Colonic mucosa (tissue), 4 donors: ENCODE data around the gene SLC17A9. TPM values are rescaled to one million over a fixed set of nuclear protein-coding genes. Genes with fewer than 3 reads are reported as not detected.

ENCODE experiments used
- DNase-seq: peaks from one replicate; pipeline ENCODE4 v3.0.0-alpha.2; 2020
- H3K27ac ChIP-seq: fragments of 200-600 bp; one replicate; pipeline ENCODE4 v1.8.0; 2021
- H3K27me3 ChIP-seq: fragments of 200-600 bp; one replicate; pipeline ENCODE4 v1.8.0; 2021
- H3K36me3 ChIP-seq: fragments of 200-600 bp; one replicate; pipeline ENCODE4 v1.8.0; 2021
- H3K4me1 ChIP-seq: fragments of 200-600 bp; one replicate; pipeline ENCODE4 v1.8.0; 2021; ENCODE audit warnings: mild to moderate bottlenecking
- H3K4me3 ChIP-seq: fragments of 200-600 bp; one replicate; pipeline ENCODE4 v1.8.0; 2021
- H3K9ac ChIP-seq, 2 donors: one replicate each; pipeline ENCODE4 v1.7.0; 2013; ENCODE audit warnings: control low read depth in 2 of 2, low read depth in 2 of 2, low read length in 2 of 2
- H3K9me3 ChIP-seq: fragments of 200-600 bp; one replicate; pipeline ENCODE4 v1.8.0; 2021
- CTCF ChIP-seq: fragments of 200-600 bp; IDR thresholded peaks from one replicate; pipeline ENCODE4 v1.8.0; 2022; ENCODE audit warnings: antibody characterized with exemption, mild to moderate bottlenecking
- intact Hi-C: fragments of 100-400 bp; cut with DNase I; formaldehyde crosslinking; loops from one replicate; pipeline ENCODE4 v1.14.1; 2022
- total RNA-seq, 2 donors: library from RNA; stranded (reverse); fragmentation: NEBNext Ultra II Directional in 1 of 2; extraction: Animal tissue kit (Norgen Biotek cat#: 25700) in 1 of 2; gene quantifications; one replicate each; pipeline ENCODE4 v1.2.1, GENCODE V29; 2021
- donor health status: healthy.
- donor health status: DM: no; HTN: no; CAD: no.
- donor health status: DM: no; HTN: no; CAD: no.

Gene SLC17A9
- total RNA-seq, 2 donors from 2014 or later, result 23.1 to 54.7 TPM

GRCh38 chr20:62967149-62967501 lies 14.6 kb downstream of the SLC17A9 start:
- no peaks in the 10 kb centered on the region for H3K9me3 ChIP-seq
- no peak overlapping the region for H3K9ac ChIP-seq
- peaks cover 5% of the 10 kb centered on the region for H3K27me3 ChIP-seq
- H3K4me3 ChIP-seq, result no peak overlapping the region
- no peak for DNase-seq
- no peaks in the 10 kb centered on the region for H3K36me3 ChIP-seq
- TF ChIP-seq CTCF, result no peak
- H3K4me1 ChIP-seq, result no peaks in the 10 kb centered on the region
- no peak overlapping the region for H3K27ac ChIP-seq
- intact Hi-C loops, result no loop called here

DNA sequence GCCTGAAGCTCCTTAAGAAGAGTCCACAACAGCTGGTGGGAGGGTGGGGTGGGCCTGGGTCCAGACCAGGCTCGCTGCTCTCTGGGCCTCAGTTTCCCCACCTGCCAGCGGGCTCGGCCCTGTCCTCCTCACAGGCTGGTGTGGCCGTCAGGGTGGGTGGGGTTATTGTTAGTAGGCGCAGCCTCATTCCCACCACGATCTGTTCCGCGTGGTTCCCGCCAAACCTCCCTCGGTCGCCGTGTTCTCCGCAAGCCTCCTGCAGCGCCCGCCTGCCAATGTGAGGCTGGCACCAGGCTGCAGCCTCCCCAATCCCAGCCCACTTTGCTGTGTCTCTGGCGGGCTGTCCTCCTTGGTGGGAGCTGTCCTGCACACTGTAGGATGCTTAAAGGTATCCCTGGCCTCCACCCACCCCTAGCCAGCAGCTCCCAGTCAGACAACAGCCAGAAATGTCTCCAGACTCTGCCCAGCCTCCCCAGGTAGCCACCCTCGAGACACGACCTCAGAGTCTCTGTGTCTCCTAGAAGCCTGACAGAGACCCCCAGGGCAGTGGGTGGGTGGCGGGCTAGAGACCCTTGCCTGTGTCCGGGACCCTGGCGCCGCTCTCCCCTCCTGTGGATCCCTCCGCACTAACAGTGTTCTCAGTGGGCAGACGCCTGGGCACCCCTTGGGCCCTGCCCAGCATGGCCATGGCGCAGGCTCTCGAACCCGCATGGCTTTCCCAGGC lies 15.3 kb downstream of the SLC17A9 start:
- H3K27ac ChIP-seq, result no peak overlapping the region
- no peak for DNase-seq
- no peak overlapping the region for H3K4me3 ChIP-seq
- no peak for TF ChIP-seq CTCF
- no peak overlapping the region for H3K9ac ChIP-seq
- no peaks in the 10 kb centered on the region for H3K4me1 ChIP-seq
- no peaks in the 10 kb centered on the region for H3K36me3 ChIP-seq
- H3K9me3 ChIP-seq, result no peaks in the 10 kb centered on the region
- intact Hi-C loops, result no loop called here
- H3K27me3 ChIP-seq, result peaks cover 9% of the 10 kb centered on the region

DNA sequence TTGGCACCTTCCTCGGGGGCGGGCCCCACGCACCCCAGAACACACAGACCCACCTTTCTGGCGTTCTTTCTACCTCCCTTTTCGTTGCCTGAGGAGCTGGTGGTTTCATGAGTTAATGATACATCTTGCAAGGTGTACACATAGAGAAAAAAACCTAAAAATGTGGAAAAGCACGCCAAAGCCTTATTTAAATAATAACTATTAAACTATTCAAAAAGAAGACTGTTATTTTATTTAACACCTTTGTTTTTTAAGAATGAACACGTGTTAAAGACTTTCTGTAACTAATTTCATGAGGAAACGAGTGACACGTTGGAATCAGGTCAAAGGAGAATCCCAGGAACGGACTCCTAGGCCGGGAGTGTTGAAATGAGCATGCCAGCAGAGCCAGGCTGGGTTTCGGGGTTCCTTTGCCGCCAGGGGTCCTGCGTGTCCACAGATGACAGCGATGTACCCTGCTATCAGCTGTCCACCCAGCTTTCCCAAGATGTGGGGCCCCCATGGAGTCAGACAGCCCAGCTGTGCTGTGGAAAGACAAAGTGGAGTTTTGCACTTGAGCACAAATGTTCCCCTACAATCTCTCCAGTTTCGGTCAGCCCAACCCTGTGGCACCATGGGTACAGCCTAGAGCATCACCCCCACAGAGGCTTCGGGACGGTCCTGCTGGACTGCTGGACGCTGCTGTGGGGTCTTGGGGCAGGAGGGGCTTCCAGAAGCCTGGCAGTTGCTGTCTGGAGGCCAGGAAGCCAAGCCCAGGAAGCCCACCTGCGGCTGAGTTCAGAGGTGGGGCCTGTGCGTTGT lies 16.1 kb downstream of the SLC17A9 start:
- Histone ChIP-seq H3K27ac (no peak overlapping the region), H3K9me3 (no peaks in the 10 kb centered on the region), H3K36me3 (no peaks in the 10 kb centered on the region), H3K9ac (no peak overlapping the region), H3K4me3 (no peak overlapping the region), H3K4me1 (no peaks in the 10 kb centered on the region), H3K27me3 (peaks cover 17% of the 10 kb centered on the region)
- intact Hi-C loops, result no loop called here
- TF ChIP-seq CTCF, result no peak
- DNase-seq, result no peak

GRCh38 chr20:62969179-62969760 lies 16.8 kb downstream of the SLC17A9 start:
- H3K36me3 ChIP-seq, result no peaks in the 10 kb centered on the region
- no peak overlapping the region for H3K4me3 ChIP-seq
- DNase-seq, result no peak
- H3K27me3 ChIP-seq, result peaks cover 21% of the 10 kb centered on the region
- intact Hi-C loops, result no loop called here
- no peaks in the 10 kb centered on the region for H3K4me1 ChIP-seq
- no peak overlapping the region for H3K9ac ChIP-seq
- no peak for TF ChIP-seq CTCF
- no peak overlapping the region for H3K27ac ChIP-seq
- H3K9me3 ChIP-seq, result no peaks in the 10 kb centered on the region

DNA sequence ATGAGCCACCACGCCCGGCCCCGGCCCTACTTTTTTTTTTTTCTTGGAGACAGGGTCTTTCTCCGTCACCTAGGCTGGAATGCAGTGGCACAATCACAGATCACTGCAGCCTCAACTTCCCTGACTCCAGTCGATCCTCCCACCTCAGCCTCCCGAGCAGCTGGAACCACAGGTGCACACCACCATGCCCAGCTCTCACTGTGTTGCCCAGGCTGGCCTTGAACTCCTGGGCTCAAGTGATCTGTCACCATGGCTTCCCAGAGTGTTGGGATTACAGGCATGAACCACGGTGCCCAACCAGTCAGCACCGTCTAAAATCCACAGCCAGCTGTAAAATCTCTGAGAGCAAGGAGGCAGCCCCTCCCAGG lies 17.4 kb downstream of the SLC17A9 start:
- Histone ChIP-seq H3K36me3 (no peaks in the 10 kb centered on the region), H3K4me3 (no peak overlapping the region), H3K27ac (no peak overlapping the region), H3K27me3 (peaks cover 28% of the 10 kb centered on the region), H3K9me3 (no peaks in the 10 kb centered on the region), H3K4me1 (no peaks in the 10 kb centered on the region), H3K9ac (no peak overlapping the region)
- intact Hi-C loops, result no loop called here
- no peak for TF ChIP-seq CTCF
- DNase-seq, result no peak
